SU-DHL-6 (cell line): Measurements from ENCODE around the gene PMPCB.

ENCODE experiments used
- H2AFZ ChIP-seq: fragments of 200-600 bp; sonication (generic); 2 replicates; pipeline ENCODE4 v1.6.1; 2014; ENCODE audit warnings: low read depth, mild to moderate bottlenecking, moderate library complexity, mixed read lengths, antibody characterized with exemption, low read length; ENCODE audit not compliant: severe bottlenecking
- H3F3A ChIP-seq: fragments of 200-600 bp; shearing (Covaris generic); 2 replicates; pipeline ENCODE4 v1.6.0; 2016; ENCODE audit warnings: antibody characterized with exemption, mild to moderate bottlenecking; ENCODE audit not compliant: insufficient read depth
- H3K27ac ChIP-seq: fragments of 200-600 bp; sonication (generic); 2 replicates; pipeline ENCODE4 v1.5.1; 2016; ENCODE audit warnings: low read depth, mild to moderate bottlenecking, low read length, moderate library complexity, mixed read lengths
- H3K27me3 ChIP-seq: fragments of 200-600 bp; sonication (generic), shearing (Covaris generic); 2 replicates; pipeline ENCODE4 v1.6.0; 2014; ENCODE audit warnings: mild to moderate bottlenecking, low read length
- H3K36me3 ChIP-seq: fragments of 200-600 bp; sonication (generic); 2 replicates; pipeline ENCODE4 v1.6.1; 2014; ENCODE audit warnings: mild to moderate bottlenecking, low read length, mixed read lengths
- H3K4me2 ChIP-seq: fragments of 300-600, 200-600 bp; shearing (Covaris generic), sonication (generic); 2 replicates; pipeline ENCODE4 v1.6.0; 2014; ENCODE audit warnings: low read length, low read depth, mild to moderate bottlenecking; ENCODE audit not compliant: poor library complexity, severe bottlenecking
- H3K4me3 ChIP-seq: fragments of 200-600 bp; sonication (generic); 2 replicates; pipeline ENCODE4 v1.5.1; 2014; ENCODE audit warnings: antibody characterized with exemption, low read length, mild to moderate bottlenecking, mixed read lengths; ENCODE audit not compliant: insufficient read depth, poor library complexity, severe bottlenecking
- H3K79me2 ChIP-seq: fragments of 200-600 bp; sonication (generic); 2 replicates; pipeline ENCODE4 v1.6.1; 2014; ENCODE audit warnings: mild to moderate bottlenecking, low read length, moderate library complexity; ENCODE audit not compliant: insufficient read depth
- H3K9ac ChIP-seq: fragments of 200-600 bp; sonication (generic); 2 replicates; pipeline ENCODE4 v1.7.0; 2014; ENCODE audit warnings: mild to moderate bottlenecking, low read length
- H3K9me2 ChIP-seq: fragments of 200-600 bp; sonication (generic); replicated peaks from 2 replicates; pipeline ENCODE4 v1.6.1; 2014; ENCODE audit warnings: low read length; ENCODE audit not compliant: insufficient read depth
- H3K9me3 ChIP-seq: fragments of 200-600 bp; sonication (generic); 2 replicates; pipeline ENCODE4 v1.6.1; 2014; ENCODE audit warnings: low read length, mixed read lengths; ENCODE audit not compliant: insufficient read depth
- H4K20me1 ChIP-seq: fragments of 200-600 bp; sonication (generic); 2 replicates; pipeline ENCODE4 v1.6.1; 2014; ENCODE audit warnings: low read depth, mild to moderate bottlenecking, antibody characterized with exemption, low read length, moderate library complexity, mixed read lengths
- EZH2phosphoT487 ChIP-seq: fragments of 200-600 bp; sonication (generic), shearing (Covaris generic); conservative IDR thresholded peaks from 2 replicates; pipeline ENCODE4 v1.6.1; 2018; ENCODE audit warnings: mild to moderate bottlenecking, antibody characterized with exemption, low read length, moderate library complexity, mixed read lengths
- TF ChIP-seq, protein P1 (sequence below): fragments of 200-600 bp; sonication (generic); IDR thresholded peaks from one replicate; pipeline ENCODE4 v1.5.1; 2017; ENCODE audit warnings: antibody characterized with exemption, mild to moderate bottlenecking, low read length, moderate library complexity; ENCODE audit not compliant: insufficient read depth, poor library complexity, severe bottlenecking

The PMPCB gene

GRCh38 chr7:103343332-103343731 is 46.1 kb downstream of the PMPCB start:
- H3K9ac ChIP-seq: peak overlapping the region; percentile 88
- peaks cover 19% of the 10 kb centered on the region for H3K36me3 ChIP-seq
- H3K27me3 ChIP-seq: no peaks in the 10 kb centered on the region
- H3K9me3 ChIP-seq: no peaks in the 10 kb centered on the region
- H3K4me2 ChIP-seq: peak overlapping the region; percentile 77
- H3K9me2 ChIP-seq: no peaks in the 10 kb centered on the region
- peaks cover 13% of the 10 kb centered on the region; the same call in 1 of the 2 replicates for H3F3A ChIP-seq
- TF ChIP-seq, protein P1, sequence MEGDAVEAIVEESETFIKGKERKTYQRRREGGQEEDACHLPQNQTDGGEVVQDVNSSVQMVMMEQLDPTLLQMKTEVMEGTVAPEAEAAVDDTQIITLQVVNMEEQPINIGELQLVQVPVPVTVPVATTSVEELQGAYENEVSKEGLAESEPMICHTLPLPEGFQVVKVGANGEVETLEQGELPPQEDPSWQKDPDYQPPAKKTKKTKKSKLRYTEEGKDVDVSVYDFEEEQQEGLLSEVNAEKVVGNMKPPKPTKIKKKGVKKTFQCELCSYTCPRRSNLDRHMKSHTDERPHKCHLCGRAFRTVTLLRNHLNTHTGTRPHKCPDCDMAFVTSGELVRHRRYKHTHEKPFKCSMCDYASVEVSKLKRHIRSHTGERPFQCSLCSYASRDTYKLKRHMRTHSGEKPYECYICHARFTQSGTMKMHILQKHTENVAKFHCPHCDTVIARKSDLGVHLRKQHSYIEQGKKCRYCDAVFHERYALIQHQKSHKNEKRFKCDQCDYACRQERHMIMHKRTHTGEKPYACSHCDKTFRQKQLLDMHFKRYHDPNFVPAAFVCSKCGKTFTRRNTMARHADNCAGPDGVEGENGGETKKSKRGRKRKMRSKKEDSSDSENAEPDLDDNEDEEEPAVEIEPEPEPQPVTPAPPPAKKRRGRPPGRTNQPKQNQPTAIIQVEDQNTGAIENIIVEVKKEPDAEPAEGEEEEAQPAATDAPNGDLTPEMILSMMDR: no peak
- no peak for TF ChIP-seq EZH2phosphoT487
- no peak overlapping the region for H2AFZ ChIP-seq
- H3K27ac ChIP-seq: no peak overlapping the region; the same call in 1 of the 2 replicates
- no peaks in the 10 kb centered on the region for H4K20me1 ChIP-seq
- H3K79me2 ChIP-seq: peaks cover 79% of the 10 kb centered on the region
- H3K4me3 ChIP-seq: peak overlapping the region; percentile 84

DNA sequence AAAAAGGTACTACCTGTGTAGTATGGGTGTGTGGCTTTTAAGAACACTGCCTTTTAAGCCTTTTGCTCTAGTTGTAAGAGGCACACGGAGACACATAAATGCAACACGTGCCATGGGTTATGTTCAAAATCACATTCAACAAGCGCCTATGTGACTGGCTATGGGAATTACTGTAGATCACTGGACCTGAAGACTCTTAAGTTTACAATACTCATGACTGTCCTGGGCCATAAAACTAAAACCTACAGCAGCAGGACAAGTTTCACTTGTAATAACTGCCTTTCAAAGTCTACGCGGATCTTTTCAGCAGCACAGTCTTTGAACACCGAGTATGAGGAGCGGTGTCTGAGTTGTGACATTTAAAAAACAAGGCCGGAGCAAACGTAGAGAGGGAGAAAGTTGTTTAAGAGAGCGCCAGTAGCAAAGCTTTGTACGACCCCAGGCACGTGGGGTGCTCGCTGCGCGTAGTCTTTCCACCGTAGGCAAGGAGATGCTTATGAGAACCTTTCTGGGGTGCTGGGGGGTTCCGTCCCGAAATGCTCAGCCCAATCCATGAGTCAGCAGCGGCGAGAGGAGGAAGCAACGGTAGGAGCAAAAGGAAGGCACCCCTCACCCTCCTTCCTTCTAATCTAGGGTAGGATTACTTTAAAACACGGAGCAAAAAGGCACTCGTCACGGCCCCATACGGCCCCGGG is 46.7 kb downstream of the PMPCB start:
- Histone ChIP-seq H3K79me2 (peaks cover 84% of the 10 kb centered on the region), H3F3A (peaks cover 13% of the 10 kb centered on the region; the same call in 1 of the 2 replicates), H3K27ac (peak overlapping the region; percentile 67), H3K4me3 (peak overlapping the region; percentile 84), H3K9me3 (no peaks in the 10 kb centered on the region), H3K36me3 (peaks cover 17% of the 10 kb centered on the region), H3K9ac (peak overlapping the region; percentile 88), H3K27me3 (no peaks in the 10 kb centered on the region), H2AFZ (peak overlapping the region; percentile 95), H4K20me1 (0 out of 2 replicates have a peak, but pooled peaks cover 3% of the 10 kb centered on the region), H3K4me2 (peak overlapping the region; percentile 77), H3K9me2 (no peaks in the 10 kb centered on the region)
- TF ChIP-seq, protein P1: no peak

GRCh38 chr7:103344453-103345149 is 47.4 kb downstream of the PMPCB start, which contains the start of gene DNAJC2:
DNAJC2 (minus strand) TSS chr7:103344767; CDS start chr7:103344622, 145 bp downstream.
- H2AFZ ChIP-seq: peak within 1 kb of the TSS; percentile 95
- H4K20me1 ChIP-seq: 0 out of 2 replicates have a peak, but pooled peaks cover 5% of the 10 kb centered on the region
- no peaks in the 10 kb centered on the region for H3K27me3 ChIP-seq
- H3F3A ChIP-seq: peaks cover 13% of the 10 kb centered on the region; the same call in 1 of the 2 replicates
- peak within 1 kb of the TSS; percentile 77 for H3K4me2 ChIP-seq
- H3K9ac ChIP-seq: peak within 1 kb of the TSS; percentile 88
- H3K36me3 ChIP-seq: peaks cover 16% of the 10 kb centered on the region
- TF ChIP-seq, protein P1: no peak
- TF ChIP-seq EZH2phosphoT487: no peak
- H3K9me2 ChIP-seq: no peaks in the 10 kb centered on the region
- no peaks in the 10 kb centered on the region for H3K9me3 ChIP-seq
- peak within 1 kb of the TSS; percentile 84 for H3K4me3 ChIP-seq
- H3K79me2 ChIP-seq: peaks cover 84% of the 10 kb centered on the region
- H3K27ac ChIP-seq: peak within 1 kb of the TSS; percentile 67
